ENCODE data around the gene NRARP. TPM values are rescaled to one million over a fixed set of nuclear protein-coding genes. Genes with fewer than 3 reads are reported as not detected.

NRARP gene
- total and polyA plus RNA-seq, 10 of the 15 experiments (the other 5 are each of a cell fraction or from before 2014, with no cell fraction given): 0.06 to 9.2 (median 2.2) TPM; not detected in 2

- no peak overlapping the region for H2AFZ ChIP-seq (ENCODE audit: control insufficient read depth, low read depth, low read length)
- CTCF ChIA-PET: no interaction called here
- peaks cover 36% of the 10 kb centered on the region for H3K4me1 ChIP-seq (ENCODE audit: control insufficient read depth, insufficient read depth, low read length)
- ATAC-seq (no peak), FAIRE-seq (no peak), DNase-seq (ENCODE audit: low read depth, low spot score) (no peak)
- H3K4me3 ChIP-seq: no peak overlapping the region
- peaks cover 4% of the 10 kb centered on the region in 2 experiments; a peak in 3 of 4 replicates for H3K36me3 ChIP-seq (ENCODE audit: control insufficient read depth in 2 of 2, insufficient read depth in 2 of 2, low read length in 1 of 2)
- no peaks in the 10 kb centered on the region for H4K20me1 ChIP-seq (ENCODE audit: control insufficient read depth, insufficient read depth)
- H3K9ac ChIP-seq (ENCODE audit: control insufficient read depth, insufficient read depth, low read length): no peak overlapping the region
- no peaks in the 10 kb centered on the region for H3K27me3 ChIP-seq (replicated peaks in 1 of 2; ENCODE audit: control insufficient read depth in 2 of 2, insufficient read depth in 2 of 2, low read length in 1 of 2)
- H3K9me3 ChIP-seq (replicated peaks; ENCODE audit: control insufficient read depth, insufficient read depth, low read length): no peaks in the 10 kb centered on the region
- no peak overlapping the region for H3K27ac ChIP-seq (ENCODE audit: control insufficient read depth, insufficient read depth)
- RAD21 ChIA-PET (ENCODE audit: unreplicated experiment): interaction anchor here (0.7 kb wide), 1 partner anchor 38 kb away, joined by 3 read pairs; no protein-coding TSS in a partner anchor
- SMC1A ChIA-PET (ENCODE audit: uncharacterized antibody, unreplicated experiment): interaction anchor here (1.0 kb wide), 1 partner anchor 11 kb away, joined by 3 read pairs; no protein-coding TSS in a partner anchor
- 81% methylated on average over 10 of the region's 10 CpGs for WGBS (ENCODE audit: insufficient coverage, insufficient replicate concordance, low lambda C conversion rate, missing lambda C conversion rate)
- H3K79me2 ChIP-seq (ENCODE audit: control insufficient read depth, insufficient read depth, low read length): peaks cover 19% of the 10 kb centered on the region
- POLR2A ChIA-PET: interaction anchor here (1.6 kb wide), 1 partner anchor 125 kb away, joined by 4 read pairs; no protein-coding TSS in a partner anchor
- no peak overlapping the region for H3K4me2 ChIP-seq (ENCODE audit: control insufficient read depth, insufficient read depth)
- TF ChIP-seq, protein P1, sequence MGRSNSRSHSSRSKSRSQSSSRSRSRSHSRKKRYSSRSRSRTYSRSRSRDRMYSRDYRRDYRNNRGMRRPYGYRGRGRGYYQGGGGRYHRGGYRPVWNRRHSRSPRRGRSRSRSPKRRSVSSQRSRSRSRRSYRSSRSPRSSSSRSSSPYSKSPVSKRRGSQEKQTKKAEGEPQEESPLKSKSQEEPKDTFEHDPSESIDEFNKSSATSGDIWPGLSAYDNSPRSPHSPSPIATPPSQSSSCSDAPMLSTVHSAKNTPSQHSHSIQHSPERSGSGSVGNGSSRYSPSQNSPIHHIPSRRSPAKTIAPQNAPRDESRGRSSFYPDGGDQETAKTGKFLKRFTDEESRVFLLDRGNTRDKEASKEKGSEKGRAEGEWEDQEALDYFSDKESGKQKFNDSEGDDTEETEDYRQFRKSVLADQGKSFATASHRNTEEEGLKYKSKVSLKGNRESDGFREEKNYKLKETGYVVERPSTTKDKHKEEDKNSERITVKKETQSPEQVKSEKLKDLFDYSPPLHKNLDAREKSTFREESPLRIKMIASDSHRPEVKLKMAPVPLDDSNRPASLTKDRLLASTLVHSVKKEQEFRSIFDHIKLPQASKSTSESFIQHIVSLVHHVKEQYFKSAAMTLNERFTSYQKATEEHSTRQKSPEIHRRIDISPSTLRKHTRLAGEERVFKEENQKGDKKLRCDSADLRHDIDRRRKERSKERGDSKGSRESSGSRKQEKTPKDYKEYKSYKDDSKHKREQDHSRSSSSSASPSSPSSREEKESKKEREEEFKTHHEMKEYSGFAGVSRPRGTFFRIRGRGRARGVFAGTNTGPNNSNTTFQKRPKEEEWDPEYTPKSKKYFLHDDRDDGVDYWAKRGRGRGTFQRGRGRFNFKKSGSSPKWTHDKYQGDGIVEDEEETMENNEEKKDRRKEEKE (IDR thresholded peaks at IDR 0.05): no peak
- TF ChIP-seq YY1 (IDR thresholded peaks at IDR 0.05; ENCODE audit: low read depth, low read length) (no peak), RELA (IDR thresholded peaks at IDR 0.05; ENCODE audit: borderline replicate concordance, partially characterized antibody) (no peak), ZBED1 (IDR thresholded peaks at IDR 0.05; ENCODE audit: borderline replicate concordance) (no peak), RUNX3 (IDR thresholded peaks at IDR 0.05; ENCODE audit: low read length) (no peak), EGR1 (IDR thresholded peaks at IDR 0.05; ENCODE audit: borderline replicate concordance in 1 of 2, low read depth in 2 of 2, low read length in 2 of 2) (no peak), TAF1 (IDR thresholded peaks at IDR 0.05; ENCODE audit: borderline replicate concordance, low read depth, low read length) (no peak), TBL1XR1 (IDR thresholded peaks at IDR 0.05; ENCODE audit: low read depth, low read length) (no peak), POU2F2 (IDR thresholded peaks at IDR 0.05; ENCODE audit: borderline replicate concordance, low read depth, low read length) (no peak), JUND (IDR thresholded peaks at IDR 0.05; ENCODE audit: low read depth, low read length) (no peak), RELB (IDR thresholded peaks at IDR 0.05; ENCODE audit: low read depth) (no peak), BRCA1 (IDR thresholded peaks at IDR 0.05; ENCODE audit: low read depth, low read length) (no peak), ATF3 (IDR thresholded peaks at IDR 0.05; ENCODE audit: borderline replicate concordance, extremely low read depth, low read depth, low read length) (no peak), CREM (IDR thresholded peaks at IDR 0.05; ENCODE audit: low read depth) (no peak), SMAD5 (IDR thresholded peaks at IDR 0.05; ENCODE audit: low read depth) (no peak)
- TF ChIP-seq, protein P2, sequence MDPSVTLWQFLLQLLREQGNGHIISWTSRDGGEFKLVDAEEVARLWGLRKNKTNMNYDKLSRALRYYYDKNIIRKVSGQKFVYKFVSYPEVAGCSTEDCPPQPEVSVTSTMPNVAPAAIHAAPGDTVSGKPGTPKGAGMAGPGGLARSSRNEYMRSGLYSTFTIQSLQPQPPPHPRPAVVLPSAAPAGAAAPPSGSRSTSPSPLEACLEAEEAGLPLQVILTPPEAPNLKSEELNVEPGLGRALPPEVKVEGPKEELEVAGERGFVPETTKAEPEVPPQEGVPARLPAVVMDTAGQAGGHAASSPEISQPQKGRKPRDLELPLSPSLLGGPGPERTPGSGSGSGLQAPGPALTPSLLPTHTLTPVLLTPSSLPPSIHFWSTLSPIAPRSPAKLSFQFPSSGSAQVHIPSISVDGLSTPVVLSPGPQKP (IDR thresholded peaks at IDR 0.05; ENCODE audit: low read depth, low read length): no peak
- in situ Hi-C loops (cut with MboI): no loop called here
- no TSS peak for BruUV-seq (replicated peaks)
- intact Hi-C loops (cut with micrococcal nuclease; ENCODE audit: unreplicated experiment): no loop called here
Observed at GRCh38 chr9:137275203-137275587, 26.9 kb downstream of the NRARP start.

Measured in GM12878 (cell line).